Neural crest cell (in vitro differentiated cells): Measurements from ENCODE around the gene TSNAX. TPM values are rescaled to one million over a fixed set of nuclear protein-coding genes. Genes with fewer than 3 reads are reported as not detected.

Experiments
- DNase-seq: peaks from one replicate; pipeline ENCODE4 v3.0.0; 2021; ENCODE audit warnings: low read depth, mixed read lengths, low spot score
- H3K27ac Mint-ChIP-seq: one replicate; pipeline ENCODE4 v1.8.0; 2021; ENCODE audit warnings: mild to moderate bottlenecking, mixed read lengths; ENCODE audit not compliant: unreplicated experiment
- H3K27me3 Mint-ChIP-seq: 2 replicates; pipeline ENCODE4 v1.8.0; 2021; ENCODE audit warnings: low read depth, mild to moderate bottlenecking, mixed read lengths
- H3K36me3 Mint-ChIP-seq: 2 replicates; pipeline ENCODE4 v1.8.0; 2021; ENCODE audit warnings: low read depth, mild to moderate bottlenecking, mixed read lengths
- H3K4me1 Mint-ChIP-seq: 2 replicates; pipeline ENCODE4 v1.8.0; 2021; ENCODE audit warnings: mixed read lengths
- H3K4me3 Mint-ChIP-seq: one replicate; pipeline ENCODE4 v1.8.0; 2021; ENCODE audit warnings: mild to moderate bottlenecking, mixed read lengths
- H3K9me3 Mint-ChIP-seq: 2 replicates; pipeline ENCODE4 v1.8.0; 2021; ENCODE audit warnings: mixed read lengths
- total RNA-seq: library from RNA; stranded (reverse); gene quantifications from 2 replicates; pipeline ENCODE4 v1.2.1, GENCODE V29; 2021
- TF ChIP-seq, protein P1 (sequence below): fragments of 200-600 bp; sonication (generic); conservative IDR thresholded peaks from 2 replicates; pipeline ENCODE4 v1.5.0; 2021; ENCODE audit warnings: antibody characterized with exemption, mild to moderate bottlenecking

Gene TSNAX
- total RNA-seq, 1 donor from 2014 or later = 39.2 TPM

GRCh38 chr1:231512147-231512698, 16.2 kb upstream of the TSNAX start:
- TF ChIP-seq, protein P1, sequence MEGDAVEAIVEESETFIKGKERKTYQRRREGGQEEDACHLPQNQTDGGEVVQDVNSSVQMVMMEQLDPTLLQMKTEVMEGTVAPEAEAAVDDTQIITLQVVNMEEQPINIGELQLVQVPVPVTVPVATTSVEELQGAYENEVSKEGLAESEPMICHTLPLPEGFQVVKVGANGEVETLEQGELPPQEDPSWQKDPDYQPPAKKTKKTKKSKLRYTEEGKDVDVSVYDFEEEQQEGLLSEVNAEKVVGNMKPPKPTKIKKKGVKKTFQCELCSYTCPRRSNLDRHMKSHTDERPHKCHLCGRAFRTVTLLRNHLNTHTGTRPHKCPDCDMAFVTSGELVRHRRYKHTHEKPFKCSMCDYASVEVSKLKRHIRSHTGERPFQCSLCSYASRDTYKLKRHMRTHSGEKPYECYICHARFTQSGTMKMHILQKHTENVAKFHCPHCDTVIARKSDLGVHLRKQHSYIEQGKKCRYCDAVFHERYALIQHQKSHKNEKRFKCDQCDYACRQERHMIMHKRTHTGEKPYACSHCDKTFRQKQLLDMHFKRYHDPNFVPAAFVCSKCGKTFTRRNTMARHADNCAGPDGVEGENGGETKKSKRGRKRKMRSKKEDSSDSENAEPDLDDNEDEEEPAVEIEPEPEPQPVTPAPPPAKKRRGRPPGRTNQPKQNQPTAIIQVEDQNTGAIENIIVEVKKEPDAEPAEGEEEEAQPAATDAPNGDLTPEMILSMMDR = no peak
- H3K27me3 Mint-ChIP-seq = peaks cover under 1% of the 10 kb centered on the region
- DNase-seq = no peak
- H3K36me3 Mint-ChIP-seq = no peaks in the 10 kb centered on the region
- H3K9me3 Mint-ChIP-seq = no peaks in the 10 kb centered on the region
- no peak overlapping the region for H3K27ac Mint-ChIP-seq
- no peak overlapping the region for H3K4me3 Mint-ChIP-seq
- H3K4me1 Mint-ChIP-seq = peaks cover 7% of the 10 kb centered on the region

GRCh38 chr1:231515748-231516147, 12.7 kb upstream of the TSNAX start:
- Mint-ChIP-seq H3K36me3 (no peaks in the 10 kb centered on the region), H3K4me3 (no peak overlapping the region), H3K9me3 (no peaks in the 10 kb centered on the region), H3K27ac (no peak overlapping the region), H3K27me3 (peaks cover 6% of the 10 kb centered on the region), H3K4me1 (no peaks in the 10 kb centered on the region)
- DNase-seq = no peak
- TF ChIP-seq, protein P1 = no peak

- H3K27ac Mint-ChIP-seq = no peak overlapping the region
- no peaks in the 10 kb centered on the region for H3K36me3 Mint-ChIP-seq
- no peaks in the 10 kb centered on the region for H3K4me1 Mint-ChIP-seq
- DNase-seq = no peak
- no peaks in the 10 kb centered on the region for H3K9me3 Mint-ChIP-seq
- H3K4me3 Mint-ChIP-seq = no peak overlapping the region
- TF ChIP-seq, protein P1 = no peak
- peaks cover 6% of the 10 kb centered on the region for H3K27me3 Mint-ChIP-seq
Measured at GRCh38 chr1:231517076-231517475, 11.4 kb upstream of the TSNAX start.

- H3K4me1 Mint-ChIP-seq = no peaks in the 10 kb centered on the region
- H3K36me3 Mint-ChIP-seq = no peaks in the 10 kb centered on the region
- no peak for DNase-seq
- no peak overlapping the region for H3K4me3 Mint-ChIP-seq
- H3K27ac Mint-ChIP-seq = no peak overlapping the region
- TF ChIP-seq, protein P1 = no peak
- H3K9me3 Mint-ChIP-seq = no peaks in the 10 kb centered on the region
- peaks cover 6% of the 10 kb centered on the region for H3K27me3 Mint-ChIP-seq
Measured at GRCh38 chr1:231518485-231519034, 9.9 kb upstream of the TSNAX start.

GRCh38 chr1:231519166-231519565, 9.3 kb upstream of the TSNAX start:
- peaks cover 6% of the 10 kb centered on the region for H3K27me3 Mint-ChIP-seq
- no peak overlapping the region for H3K27ac Mint-ChIP-seq
- H3K4me1 Mint-ChIP-seq = no peaks in the 10 kb centered on the region
- H3K36me3 Mint-ChIP-seq = no peaks in the 10 kb centered on the region
- TF ChIP-seq, protein P1 = no peak
- no peak overlapping the region for H3K4me3 Mint-ChIP-seq
- H3K9me3 Mint-ChIP-seq = no peaks in the 10 kb centered on the region
- no peak for DNase-seq
